ENCODE measurements around the gene DEDD2.

The DEDD2 gene

GRCh38 chr19:42251572-42252358 lies 34.3 kb upstream of the DEDD2 start:
- no peak for DNase-seq
- TF ChIP-seq POLR2A (IDR thresholded peaks at IDR 0.05; ENCODE audit: low read length) (no peak), GATA1 (IDR thresholded peaks at IDR 0.05; ENCODE audit: low read depth, low read length) (no peak)

GRCh38 chr19:42250666-42251531 lies 33.4 kb upstream of the DEDD2 start:
- DNase-seq: peak in 1 of 2 experiments; percentile 59
- no peak for TF ChIP-seq GATA1 (IDR thresholded peaks at IDR 0.05; ENCODE audit: low read depth, low read length)
- TF ChIP-seq POLR2A (IDR thresholded peaks at IDR 0.05; ENCODE audit: low read length): no peak

- no peak for TF ChIP-seq POLR2A (IDR thresholded peaks at IDR 0.05; ENCODE audit: low read length)
- no peak for TF ChIP-seq GATA1 (IDR thresholded peaks at IDR 0.05; ENCODE audit: low read depth, low read length)
- no peak for DNase-seq
Measured at GRCh38 chr19:42250183-42250665, 32.7 kb upstream of the DEDD2 start.

- DNase-seq: no peak
Measured at GRCh38 chr19:42249769-42250168, 32.3 kb upstream of the DEDD2 start.

GRCh38 chr19:42249149-42249750 lies 31.8 kb upstream of the DEDD2 start:
- TF ChIP-seq POLR2A (IDR thresholded peaks at IDR 0.05; ENCODE audit: low read length): no peak
- no peak for DNase-seq

More at GRCh38 chr19:42249769-42250168, 32.3 kb upstream of the DEDD2 start:
- TF ChIP-seq POLR2A (IDR thresholded peaks at IDR 0.05; ENCODE audit: low read length) (no peak), GATA1 (IDR thresholded peaks at IDR 0.05; ENCODE audit: low read depth, low read length) (no peak)

- TF ChIP-seq POLR2A (IDR thresholded peaks at IDR 0.05; ENCODE audit: low read length) (no peak), GATA1 (IDR thresholded peaks at IDR 0.05; ENCODE audit: low read depth, low read length) (no peak)
Measured at GRCh38 chr19:42248270-42249148, 31.0 kb upstream of the DEDD2 start.

GRCh38 chr19:42247640-42248199 lies 30.2 kb upstream of the DEDD2 start:
- TF ChIP-seq GATA1 (IDR thresholded peaks at IDR 0.05; ENCODE audit: low read depth, low read length) (no peak), POLR2A (IDR thresholded peaks at IDR 0.05; ENCODE audit: low read length) (no peak)
- DNase-seq: no peak

More at GRCh38 chr19:42248270-42249148, 31.0 kb upstream of the DEDD2 start:
- no peak for DNase-seq

- peak in 1 of 2 experiments; percentile 55 for DNase-seq
- no peak for TF ChIP-seq POLR2A (IDR thresholded peaks at IDR 0.05; ENCODE audit: low read length)
- no peak for TF ChIP-seq GATA1 (IDR thresholded peaks at IDR 0.05; ENCODE audit: low read depth, low read length)
Measured at GRCh38 chr19:42246922-42247639, 29.6 kb upstream of the DEDD2 start.

- TF ChIP-seq GATA1 (IDR thresholded peaks at IDR 0.05; ENCODE audit: low read depth, low read length) (no peak), POLR2A (IDR thresholded peaks at IDR 0.05; ENCODE audit: low read length) (no peak)
- no peak for DNase-seq
Measured at GRCh38 chr19:42246143-42246921, 28.9 kb upstream of the DEDD2 start.

GRCh38 chr19:42245231-42245630 lies 27.8 kb upstream of the DEDD2 start:
- TF ChIP-seq GATA1 (IDR thresholded peaks at IDR 0.05; ENCODE audit: low read depth, low read length): no peak
- no peak for TF ChIP-seq POLR2A (IDR thresholded peaks at IDR 0.05; ENCODE audit: low read length)
- DNase-seq: no peak

GRCh38 chr19:42244347-42245220 lies 27.1 kb upstream of the DEDD2 start:
- peak; percentile 94 to 96 for DNase-seq
- TF ChIP-seq GATA1 (IDR thresholded peaks at IDR 0.05; ENCODE audit: low read depth, low read length): no peak
- TF ChIP-seq POLR2A (IDR thresholded peaks at IDR 0.05; ENCODE audit: low read length): peak; percentile 71

Measured in erythroblast (primary cell).